Activated T-helper 1 cell treated with anti-CD3 and anti-CD28 coated beads, Interleukin-12 subunit alpha, Interleukin-12 subunit beta, Interleukin-2, Interleukin-4 antibody, amounts not matched to agents 30 ng/mL and 10 ng/mL and 1 ng/mL, durations not matched to agents 14 hours and 24 hours and 36 hours (primary cell): ENCODE results near the gene POLN. TPM values are rescaled to one million over a fixed set of nuclear protein-coding genes. Genes with fewer than 3 reads are reported as not detected.

Experiments used
- DNase-seq: peaks from one replicate; pipeline ENCODE4 v3.0.0; 2021; ENCODE audit warnings: low spot score
- H3K27ac Mint-ChIP-seq: one replicate; pipeline ENCODE4 v1.8.0; 2021; ENCODE audit warnings: mild to moderate bottlenecking, mixed read lengths
- H3K27me3 Mint-ChIP-seq: one replicate; pipeline ENCODE4 v1.8.0; 2022; ENCODE audit warnings: mild to moderate bottlenecking, moderate library complexity, mixed read lengths; ENCODE audit not compliant: insufficient read depth
- H3K36me3 Mint-ChIP-seq: one replicate; pipeline ENCODE4 v1.8.0; 2021; ENCODE audit warnings: low read depth, mixed read lengths
- H3K4me1 Mint-ChIP-seq: one replicate; pipeline ENCODE4 v1.8.0; 2021; ENCODE audit warnings: low read depth, mixed read lengths
- H3K4me3 Mint-ChIP-seq: one replicate; pipeline ENCODE4 v1.8.0; 2021; ENCODE audit warnings: mild to moderate bottlenecking, moderate library complexity, mixed read lengths
- H3K9me3 Mint-ChIP-seq: one replicate; pipeline ENCODE4 v1.8.0; 2021; ENCODE audit warnings: mixed read lengths
- intact Hi-C: fragments of 100-400 bp; cut with micrococcal nuclease; formaldehyde crosslinking; loops from one replicate; pipeline ENCODE4 v1.15.1; 2024
- total RNA-seq: library from RNA; stranded (reverse); gene quantifications from 2 replicates; pipeline ENCODE4 v1.2.3, GENCODE V29; 2022

The POLN gene
- total RNA-seq, 1 donor from 2014 or later = 3.5 TPM

GRCh38 chr4:2070421-2071251 lies 171.3 kb downstream of the POLN start:
- Mint-ChIP-seq H3K27ac (no peak overlapping the region), H3K9me3 (no peaks in the 10 kb centered on the region), H3K36me3 (no peaks in the 10 kb centered on the region), H3K4me3 (no peak overlapping the region), H3K27me3 (no peaks in the 10 kb centered on the region), H3K4me1 (no peaks in the 10 kb centered on the region)
- intact Hi-C loops = no loop called here
- DNase-seq = no peak

GRCh38 chr4:2069986-2070385 lies 171.9 kb downstream of the POLN start:
- no peak overlapping the region for H3K4me3 Mint-ChIP-seq
- DNase-seq = no peak
- H3K4me1 Mint-ChIP-seq = no peaks in the 10 kb centered on the region
- no peak overlapping the region for H3K27ac Mint-ChIP-seq
- H3K9me3 Mint-ChIP-seq = no peaks in the 10 kb centered on the region
- intact Hi-C loops = no loop called here
- no peaks in the 10 kb centered on the region for H3K36me3 Mint-ChIP-seq
- no peaks in the 10 kb centered on the region for H3K27me3 Mint-ChIP-seq

GRCh38 chr4:2069161-2069971 lies 172.6 kb downstream of the POLN start:
- Mint-ChIP-seq H3K4me1 (no peaks in the 10 kb centered on the region), H3K36me3 (no peaks in the 10 kb centered on the region), H3K27me3 (no peaks in the 10 kb centered on the region), H3K4me3 (no peak overlapping the region), H3K27ac (no peak overlapping the region), H3K9me3 (no peaks in the 10 kb centered on the region)
- DNase-seq = no peak
- intact Hi-C loops = no loop called here

GRCh38 chr4:2068566-2068965 lies 173.4 kb downstream of the POLN start:
- Mint-ChIP-seq H3K27me3 (no peaks in the 10 kb centered on the region), H3K9me3 (no peaks in the 10 kb centered on the region), H3K27ac (no peak overlapping the region), H3K4me3 (no peak overlapping the region), H3K4me1 (no peaks in the 10 kb centered on the region), H3K36me3 (no peaks in the 10 kb centered on the region)
- intact Hi-C loops = no loop called here
- no peak for DNase-seq

GRCh38 chr4:2068198-2068470 lies 173.8 kb downstream of the POLN start:
- no peaks in the 10 kb centered on the region for H3K36me3 Mint-ChIP-seq
- intact Hi-C loops = no loop called here
- H3K9me3 Mint-ChIP-seq = no peaks in the 10 kb centered on the region
- H3K27ac Mint-ChIP-seq = no peak overlapping the region
- no peak overlapping the region for H3K4me3 Mint-ChIP-seq
- DNase-seq = no peak
- H3K27me3 Mint-ChIP-seq = no peaks in the 10 kb centered on the region
- no peaks in the 10 kb centered on the region for H3K4me1 Mint-ChIP-seq

- no peak overlapping the region for H3K4me3 Mint-ChIP-seq
Observed at GRCh38 chr4:2067446-2068197, 174.3 kb downstream of the POLN start.

GRCh38 chr4:2066571-2067445 lies 175.1 kb downstream of the POLN start:
- Mint-ChIP-seq H3K9me3 (no peaks in the 10 kb centered on the region), H3K4me3 (no peak overlapping the region), H3K27me3 (peaks cover 3% of the 10 kb centered on the region), H3K4me1 (no peaks in the 10 kb centered on the region), H3K27ac (no peak overlapping the region), H3K36me3 (no peaks in the 10 kb centered on the region)
- no peak for DNase-seq
- intact Hi-C loops = no loop called here

More at GRCh38 chr4:2067446-2068197, 174.3 kb downstream of the POLN start:
- H3K27me3 Mint-ChIP-seq = no peaks in the 10 kb centered on the region
- intact Hi-C loops = no loop called here
- no peaks in the 10 kb centered on the region for H3K9me3 Mint-ChIP-seq
- H3K27ac Mint-ChIP-seq = no peak overlapping the region
- DNase-seq = no peak
- no peaks in the 10 kb centered on the region for H3K4me1 Mint-ChIP-seq
- H3K36me3 Mint-ChIP-seq = no peaks in the 10 kb centered on the region

- no peaks in the 10 kb centered on the region for H3K9me3 Mint-ChIP-seq
- intact Hi-C loops = no loop called here
- H3K27me3 Mint-ChIP-seq = peaks cover 7% of the 10 kb centered on the region
- no peak for DNase-seq
- no peaks in the 10 kb centered on the region for H3K36me3 Mint-ChIP-seq
- H3K27ac Mint-ChIP-seq = no peak overlapping the region
- no peak overlapping the region for H3K4me3 Mint-ChIP-seq
- no peaks in the 10 kb centered on the region for H3K4me1 Mint-ChIP-seq
Observed at GRCh38 chr4:2066011-2066551, 175.8 kb downstream of the POLN start.

GRCh38 chr4:2065106-2065930 lies 176.6 kb downstream of the POLN start:
- intact Hi-C loops = no loop called here
- H3K9me3 Mint-ChIP-seq = no peaks in the 10 kb centered on the region
- H3K27ac Mint-ChIP-seq = no peak overlapping the region
- DNase-seq = no peak
- no peaks in the 10 kb centered on the region for H3K4me1 Mint-ChIP-seq
- peaks cover 9% of the 10 kb centered on the region for H3K27me3 Mint-ChIP-seq
- no peaks in the 10 kb centered on the region for H3K36me3 Mint-ChIP-seq
- no peak overlapping the region for H3K4me3 Mint-ChIP-seq

- no peak for DNase-seq
- Mint-ChIP-seq H3K4me1 (no peaks in the 10 kb centered on the region), H3K36me3 (no peaks in the 10 kb centered on the region), H3K27me3 (peaks cover 9% of the 10 kb centered on the region), H3K9me3 (no peaks in the 10 kb centered on the region), H3K4me3 (no peak overlapping the region), H3K27ac (no peak overlapping the region)
- intact Hi-C loops = no loop called here
Observed at GRCh38 chr4:2064276-2064991, 177.5 kb downstream of the POLN start.

GRCh38 chr4:2063557-2064275 lies 178.2 kb downstream of the POLN start:
- no peaks in the 10 kb centered on the region for H3K4me1 Mint-ChIP-seq
- H3K36me3 Mint-ChIP-seq = no peaks in the 10 kb centered on the region
- no peak overlapping the region for H3K4me3 Mint-ChIP-seq
- no peak overlapping the region for H3K27ac Mint-ChIP-seq
- H3K9me3 Mint-ChIP-seq = no peaks in the 10 kb centered on the region
- no peak for DNase-seq
- intact Hi-C loops = no loop called here
- peaks cover 9% of the 10 kb centered on the region for H3K27me3 Mint-ChIP-seq
